HG03558 (cell line): Measurements from ENCODE around the gene KCTD17.

Experiments used
- ATAC-seq: cut with Tn5 transposase; IDR thresholded peaks from one replicate; pipeline ENCODE4 v1.9.1; 2021; ENCODE audit warnings: moderate number of reproducible peaks; ENCODE audit not compliant: unreplicated experiment; ENCODE audit errors: extremely low read depth

Gene KCTD17

DNA sequence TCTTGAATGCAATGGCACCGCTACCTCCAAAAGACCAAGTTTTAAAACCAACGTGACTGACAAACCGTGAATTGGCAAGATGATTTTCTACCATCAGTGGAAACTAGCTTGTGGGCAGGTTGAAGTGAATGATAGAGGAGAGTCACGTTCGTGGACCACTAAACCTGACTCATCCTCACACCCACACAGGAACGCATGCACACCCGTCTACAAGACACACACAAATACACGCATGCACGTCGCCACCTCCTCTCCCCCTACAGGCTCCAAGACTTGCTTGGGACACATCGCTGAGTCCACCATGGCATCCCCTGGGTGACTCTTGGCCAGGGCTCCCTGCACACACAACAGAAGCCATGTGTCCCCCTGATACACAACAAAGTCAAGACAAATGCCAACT is 43.6 kb downstream of the KCTD17 start:
- ATAC-seq = no peak

DNA sequence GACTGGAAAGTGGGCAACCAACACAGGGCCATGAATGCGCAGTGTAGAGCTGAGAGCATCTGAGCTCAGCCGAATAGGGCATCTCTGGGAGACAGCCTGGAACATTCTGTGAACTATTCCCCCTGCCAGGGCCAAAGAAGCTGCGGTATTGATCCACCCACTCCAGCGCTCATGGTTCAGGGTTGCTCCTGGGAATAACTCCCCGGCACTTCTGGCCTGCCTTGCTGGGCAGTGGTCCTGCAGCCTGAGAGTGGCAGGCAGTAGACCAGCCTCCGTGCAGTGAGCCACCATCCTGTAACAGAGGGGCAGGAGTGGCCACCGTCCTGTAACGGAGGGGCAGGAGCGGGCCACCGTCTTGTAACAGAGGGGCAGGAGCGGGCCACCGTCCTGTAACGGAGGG is 45.8 kb downstream of the KCTD17 start:
- ATAC-seq = no peak

DNA sequence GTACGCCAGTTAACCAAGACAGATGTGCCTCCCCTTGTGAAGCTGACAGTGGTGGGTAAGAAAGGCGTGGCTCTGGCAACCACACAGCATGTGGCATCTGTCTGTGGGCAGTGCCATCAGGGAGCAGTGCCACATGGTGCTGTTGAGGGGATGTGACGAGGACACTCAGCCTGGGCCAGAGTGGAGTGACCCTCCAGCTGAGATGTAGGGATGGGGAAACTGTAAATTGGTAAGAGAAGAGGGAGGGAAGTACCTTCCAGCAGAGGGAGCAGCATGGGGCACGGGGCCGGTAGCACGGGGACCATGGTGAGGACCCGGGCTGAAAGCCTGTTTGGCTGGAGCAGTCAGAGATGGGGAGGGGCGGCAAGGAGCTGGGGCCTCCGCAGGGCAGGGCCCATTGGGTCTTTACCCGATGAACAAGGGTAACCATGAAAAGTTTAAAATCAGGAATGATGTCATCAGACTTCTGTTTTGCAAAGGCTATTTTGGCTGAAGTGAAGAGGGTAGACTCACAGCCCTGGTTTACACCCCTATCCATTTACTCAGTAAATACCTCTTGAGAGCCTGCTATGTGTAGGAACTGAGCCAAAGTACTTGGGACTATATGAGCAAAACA is 47.5 kb downstream of the KCTD17 start:
- no peak for ATAC-seq

DNA sequence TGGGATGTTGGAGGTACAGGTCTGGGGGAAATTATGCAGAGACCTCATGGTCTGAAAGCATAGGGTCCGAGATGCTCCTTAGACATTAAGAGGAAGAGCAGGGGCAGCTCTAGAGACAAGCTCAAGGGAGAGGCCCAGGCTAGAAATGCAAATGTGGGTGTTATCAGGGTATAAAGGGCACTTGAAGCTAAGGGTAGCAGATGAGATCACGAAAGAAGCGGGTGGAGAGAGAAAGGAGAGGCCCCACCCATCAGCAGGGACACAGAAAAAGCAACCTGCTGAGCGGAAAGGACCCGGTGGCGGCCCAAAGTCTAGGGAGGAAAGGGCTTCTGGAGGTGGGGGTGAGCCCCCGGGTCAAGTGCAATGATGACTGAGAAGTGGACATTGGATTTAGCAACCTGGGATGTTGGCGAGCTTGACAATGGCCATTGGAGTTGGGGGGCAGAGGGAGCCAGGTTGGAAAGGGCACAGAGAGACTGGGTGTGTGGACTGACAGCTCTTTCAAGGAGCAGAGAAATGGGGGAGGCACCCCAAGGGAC is 49.1 kb downstream of the KCTD17 start:
- no peak for ATAC-seq

DNA sequence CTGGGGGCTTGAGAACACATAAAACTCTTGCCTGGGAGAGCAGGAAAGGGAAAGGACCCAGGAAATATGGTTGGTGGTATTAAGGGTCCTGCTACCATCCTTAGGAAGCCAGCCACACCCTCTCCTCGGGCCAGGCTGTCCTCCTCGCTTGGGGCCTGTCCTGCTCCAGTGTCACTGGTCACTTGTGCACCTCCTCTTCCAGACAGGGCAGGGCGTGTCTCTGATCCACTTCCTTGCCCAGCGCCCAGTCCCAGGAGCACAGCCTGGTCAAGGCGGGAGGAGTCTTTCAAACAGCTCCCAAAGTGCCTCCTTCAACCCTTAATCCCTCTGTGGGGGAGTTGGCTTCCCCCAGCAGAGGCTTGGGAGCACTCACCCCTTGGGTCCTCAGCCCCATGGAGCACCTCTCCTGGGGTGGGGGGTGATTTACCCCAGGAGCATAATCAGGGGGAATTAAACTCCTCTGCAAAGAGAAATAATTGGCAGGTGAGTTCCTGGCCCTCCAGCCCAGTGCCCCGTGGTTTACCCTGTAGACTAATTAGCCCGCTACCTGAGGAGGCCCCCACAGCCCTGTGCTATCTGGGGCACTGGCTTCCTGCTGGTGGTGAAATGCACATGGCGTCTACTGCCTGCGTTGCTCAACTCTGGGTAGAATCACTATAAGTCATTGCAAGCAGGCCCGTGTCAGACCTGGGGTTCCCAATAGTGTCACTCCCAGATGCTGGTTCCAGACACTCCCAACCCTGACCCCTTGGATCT is 49.9 kb downstream of the KCTD17 start:
- no peak for ATAC-seq

DNA sequence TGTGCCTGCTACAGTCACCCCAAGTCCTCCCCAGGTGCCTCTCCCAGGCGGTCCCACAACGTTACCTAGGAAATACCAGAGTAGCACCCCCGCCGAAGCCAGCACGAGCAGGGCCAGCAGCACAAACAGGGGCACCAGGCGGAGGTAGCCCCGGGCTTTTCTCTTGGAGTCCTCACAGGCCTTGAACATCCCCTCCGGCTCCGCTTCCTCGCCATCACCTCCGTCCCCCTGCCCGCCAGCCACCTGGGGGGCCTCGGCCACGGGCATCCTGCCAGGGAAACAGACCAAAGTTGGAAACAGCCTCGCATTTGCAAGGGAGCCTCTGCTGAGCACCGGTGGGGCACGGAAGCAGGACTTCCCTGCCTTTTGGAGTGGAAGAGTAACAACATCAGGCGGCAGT is 51.6 kb downstream of the KCTD17 start:
- ATAC-seq = no peak

GRCh38 chr22:37103656-37104452 is 52.3 kb downstream of the KCTD17 start:
- ATAC-seq = no peak

DNA sequence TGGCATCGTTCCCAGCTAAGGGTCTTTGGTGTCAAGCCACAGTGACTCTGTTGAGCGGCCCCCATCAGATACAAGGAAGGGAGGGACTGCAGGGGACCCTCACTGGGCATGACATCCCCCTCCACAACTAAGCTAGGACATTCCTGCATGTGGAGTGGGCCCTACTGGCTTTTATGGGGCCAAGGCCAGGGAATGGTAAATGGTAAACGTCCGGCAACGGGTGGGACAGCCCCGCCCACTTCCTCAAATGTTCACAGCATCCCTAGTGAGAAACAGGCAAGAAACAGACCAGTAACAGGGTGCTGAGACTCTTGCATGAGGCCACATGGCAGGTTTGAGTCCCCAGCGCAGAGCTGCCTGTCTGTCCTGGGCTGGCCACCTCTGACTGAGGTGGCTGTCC is 53.6 kb downstream of the KCTD17 start:
- ATAC-seq = no peak

- ATAC-seq = no peak
These were observed 54.4 kb downstream of the KCTD17 start for GRCh38 chr22:37105990-37106389.

DNA sequence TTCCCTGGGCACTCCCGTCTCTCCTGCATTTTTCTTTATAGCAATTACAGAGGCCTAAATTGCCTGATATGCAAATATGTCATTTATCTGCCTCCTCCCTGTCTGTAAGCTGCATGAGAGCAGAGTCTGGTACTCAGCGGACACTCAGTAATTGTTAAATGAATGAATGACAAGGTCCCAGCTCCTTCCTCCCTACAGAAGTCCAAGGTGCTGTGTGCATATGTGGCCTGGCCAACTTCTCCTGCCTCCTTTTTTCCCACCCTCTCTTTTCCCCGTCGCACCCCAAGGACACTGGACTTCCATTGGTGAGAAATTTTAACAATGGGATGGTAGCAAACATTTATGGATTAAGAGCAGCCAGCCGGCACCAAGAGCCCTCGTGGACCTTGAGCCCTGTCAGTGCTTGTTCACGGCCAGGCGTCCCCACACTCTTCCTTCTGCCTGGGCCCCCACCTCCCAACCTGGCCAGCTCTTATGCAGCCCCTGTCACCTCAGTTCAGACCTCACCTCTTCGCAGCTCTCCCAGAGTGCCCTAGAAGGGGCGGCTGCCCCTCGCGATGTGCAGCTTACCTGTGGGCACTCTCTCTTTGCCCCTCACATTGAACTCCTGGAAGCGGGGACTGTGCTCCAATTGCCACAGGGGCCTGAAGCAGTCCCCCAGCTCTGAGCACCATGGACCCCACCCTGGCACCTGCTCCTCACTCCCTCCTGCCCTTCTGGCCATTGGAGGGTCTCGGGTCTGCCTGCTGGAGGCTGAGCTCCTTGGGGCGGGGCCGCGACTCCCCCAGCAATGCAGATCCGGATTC is 56.5 kb downstream of the KCTD17 start:
- no peak for ATAC-seq

DNA sequence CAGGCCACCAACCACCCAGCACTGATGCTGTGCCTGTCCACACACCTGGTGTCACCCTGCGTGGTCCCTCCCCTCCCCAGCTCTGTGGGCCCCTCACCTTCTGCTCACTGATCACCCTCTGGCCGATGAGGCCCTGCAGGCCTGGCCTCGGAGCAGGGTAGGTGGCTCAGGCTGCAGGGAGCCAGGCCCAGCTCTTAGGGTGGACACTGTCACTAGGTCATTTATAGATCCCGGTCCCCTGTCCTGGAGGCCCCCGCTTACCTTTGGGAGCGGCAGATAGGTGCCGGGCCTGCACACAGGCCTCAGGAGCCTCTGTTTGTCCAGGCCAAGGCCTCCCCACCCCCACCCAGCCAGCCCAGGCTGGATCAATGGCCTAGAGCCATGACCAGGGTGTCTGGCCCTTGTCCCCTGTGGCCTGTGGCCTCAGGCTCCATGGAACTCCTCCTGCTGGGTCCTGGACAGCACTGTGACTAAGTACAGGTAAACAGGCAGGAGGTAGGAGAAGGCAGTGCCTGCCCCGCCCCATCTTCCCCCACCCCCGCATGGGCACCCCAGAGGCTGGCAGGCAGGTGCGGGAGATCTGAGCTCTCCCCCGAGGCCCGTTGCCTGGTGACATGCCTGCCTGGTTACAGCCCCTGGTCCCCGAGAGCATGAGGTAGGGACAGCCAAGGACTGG is 57.8 kb downstream of the KCTD17 start, which contains the start of gene TMPRSS6:
TSS of gene TMPRSS6 (minus strand) at position 472 of the 676 bp plus-strand sequence. CDS start 6,296 bp downstream, outside the sequence.
- no peak for ATAC-seq

GRCh38 chr22:37111156-37111717 is 59.7 kb downstream of the KCTD17 start:
- ATAC-seq = no peak

- no peak for ATAC-seq
These were observed 60.7 kb downstream of the KCTD17 start for GRCh38 chr22:37112084-37112728.
